AG09309 (cell line): Measurements from ENCODE around the gene GRN.
A peak's percentile ranks its signal among the peaks of the same experiment; 100 is the strongest.

ENCODE experiments used
- DNase-seq: peaks from one replicate; pipeline ENCODE4 v3.0.0-alpha.2; 2010; ENCODE audit warnings: low read depth
- H3K4me3 ChIP-seq: 2 replicates; pipeline ENCODE4 v1.5.1; 2011; ENCODE audit warnings: mild to moderate bottlenecking, low read depth, low read length, moderate library complexity; ENCODE audit not compliant: control insufficient read depth
- CTCF ChIP-seq: IDR thresholded peaks from 2 replicates; pipeline ENCODE4 v1.5.1; 2011; ENCODE audit warnings: mild to moderate bottlenecking, low read depth, low read length, inconsistent platforms; ENCODE audit not compliant: insufficient read depth, control insufficient read depth; ENCODE audit errors: missing control alignments

GRN gene

GRCh38 chr17:44372036-44372435 is 26.9 kb downstream of the GRN start:
- H3K4me3 ChIP-seq = no peak overlapping the region
- DNase-seq = no peak
- no peak for TF ChIP-seq CTCF

GRCh38 chr17:44374306-44375195 is 29.4 kb downstream of the GRN start:
- TF ChIP-seq CTCF = no peak
- no peak for DNase-seq
- H3K4me3 ChIP-seq = no peak overlapping the region

GRCh38 chr17:44375196-44376017 is 30.3 kb downstream of the GRN start:
- no peak for TF ChIP-seq CTCF
- no peak overlapping the region for H3K4me3 ChIP-seq
- DNase-seq = no peak

GRCh38 chr17:44376124-44376523 is 31.0 kb downstream of the GRN start:
- no peak for DNase-seq
- H3K4me3 ChIP-seq = no peak overlapping the region
- TF ChIP-seq CTCF = peak; percentile 56

- no peak for DNase-seq
- TF ChIP-seq CTCF = no peak
- no peak overlapping the region for H3K4me3 ChIP-seq
These were observed 31.7 kb downstream of the GRN start for GRCh38 chr17:44376779-44377178.

GRCh38 chr17:44378171-44378705 is 33.1 kb downstream of the GRN start:
- no peak for DNase-seq
- no peak for TF ChIP-seq CTCF
- no peak overlapping the region for H3K4me3 ChIP-seq
